OCI-LY1 (cell line): Measurements from ENCODE around the gene RHBDL1.

Experiments
- CTCF ChIP-seq: fragments of 200-600 bp; sonication (generic), shearing (Covaris generic); IDR thresholded peaks from 2 replicates; pipeline ENCODE4 v1.5.1; 2017; ENCODE audit warnings: mild to moderate bottlenecking, antibody characterized with exemption, low read length, moderate library complexity, mixed read lengths
- EZH2 ChIP-seq: fragments of 200-600 bp; sonication (generic), shearing (Covaris generic); IDR thresholded peaks from 2 replicates; pipeline ENCODE4 v1.8.0; 2017; ENCODE audit warnings: borderline replicate concordance, mixed run types, mild to moderate bottlenecking, antibody characterized with exemption, low read length, moderate library complexity, mixed read lengths

- no peak for TF ChIP-seq CTCF
- TF ChIP-seq EZH2: no peak
Measured at GRCh38 chr16:676913-677312, 1.4 kb downstream of the RHBDL1 start.
